IPS-20b (cell line): ENCODE results near the gene WFIKKN2.

ENCODE experiments used
- H3K27ac ChIP-seq: one replicate; pipeline ENCODE4 v1.5.1; 2013; ENCODE audit warnings: low read length
- H3K27me3 ChIP-seq: 2 replicates; pipeline ENCODE4 v1.6.1; 2013; ENCODE audit warnings: mild to moderate bottlenecking, low read length, inconsistent platforms; ENCODE audit not compliant: insufficient read depth
- H3K36me3 ChIP-seq: 2 replicates; pipeline ENCODE4 v1.6.1; 2013; ENCODE audit warnings: low read depth, mild to moderate bottlenecking, inconsistent platforms, low read length, moderate library complexity; ENCODE audit not compliant: insufficient read depth
- H3K4me1 ChIP-seq: 2 replicates; pipeline ENCODE4 v1.6.1; 2013; ENCODE audit warnings: mild to moderate bottlenecking, control low read depth, inconsistent platforms, low read length, moderate library complexity; ENCODE audit not compliant: insufficient read depth
- H3K4me3 ChIP-seq: 2 replicates; pipeline ENCODE4 v1.5.1; 2013; ENCODE audit warnings: mild to moderate bottlenecking, low read length, inconsistent platforms
- H3K9ac ChIP-seq: 2 replicates; pipeline ENCODE4 v1.6.1; 2013; ENCODE audit warnings: low read depth, mild to moderate bottlenecking, inconsistent platforms, low read length, moderate library complexity
- H3K9me3 ChIP-seq: 2 replicates; pipeline ENCODE4 v1.6.1; 2013; ENCODE audit warnings: mild to moderate bottlenecking, low read depth, low read length, inconsistent platforms; ENCODE audit not compliant: insufficient read depth

Gene WFIKKN2

GRCh38 chr17:50815400-50815799 is 20.0 kb upstream of the WFIKKN2 start:
- Histone ChIP-seq H3K27me3 (no peaks in the 10 kb centered on the region), H3K4me3 (no peak overlapping the region), H3K9ac (no peak overlapping the region), H3K9me3 (no peaks in the 10 kb centered on the region), H3K27ac (no peak overlapping the region), H3K36me3 (no peaks in the 10 kb centered on the region), H3K4me1 (no peaks in the 10 kb centered on the region)

GRCh38 chr17:50816271-50816670 is 19.1 kb upstream of the WFIKKN2 start:
- H3K36me3 ChIP-seq: no peaks in the 10 kb centered on the region
- no peak overlapping the region for H3K27ac ChIP-seq
- no peak overlapping the region for H3K4me3 ChIP-seq

DNA sequence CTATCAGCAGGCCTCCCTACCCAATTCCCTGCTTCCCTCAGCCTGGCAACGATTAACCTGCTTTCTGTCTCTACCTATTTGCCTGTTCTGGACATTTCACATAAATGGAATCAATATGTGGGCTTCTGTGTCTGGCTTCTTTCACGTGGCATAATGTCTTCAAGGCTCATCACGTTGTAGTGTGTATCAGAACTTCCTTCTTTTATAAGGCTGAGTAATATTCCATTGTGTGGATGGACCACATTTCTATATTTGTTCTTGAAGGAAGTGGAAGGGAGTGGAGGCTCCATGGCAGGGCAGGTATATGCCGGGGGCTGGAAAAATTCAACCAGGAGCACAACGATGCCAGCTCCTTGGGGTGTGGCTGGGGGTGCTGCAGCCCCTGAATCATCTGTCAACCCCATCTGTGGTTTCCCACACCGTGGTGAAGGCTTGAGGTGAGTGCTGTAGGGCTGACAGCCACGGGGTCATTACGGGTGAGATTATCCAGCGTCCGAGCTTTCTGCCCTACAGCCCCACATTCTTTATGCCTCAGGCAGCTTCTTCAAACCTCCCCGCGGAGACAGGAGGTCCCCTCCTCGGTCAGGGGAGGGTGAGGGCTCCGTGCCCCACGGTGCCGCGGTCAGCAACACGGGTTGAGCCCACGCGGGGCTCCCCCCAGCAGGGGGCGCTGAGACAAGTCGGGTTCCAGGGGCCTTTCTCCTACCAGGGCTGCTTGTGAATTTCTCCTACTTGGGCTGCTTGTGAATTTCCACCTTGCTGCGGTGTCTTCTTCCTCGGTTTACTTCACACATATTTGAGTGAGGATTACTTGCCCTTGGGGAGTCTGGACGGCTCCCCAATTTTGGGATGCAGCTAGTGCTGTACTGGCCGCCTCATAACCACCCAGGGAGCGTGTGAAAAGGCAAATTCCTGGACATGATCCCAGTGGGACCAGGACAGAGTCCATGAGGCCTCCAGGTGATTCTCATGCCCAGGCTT is 18.3 kb upstream of the WFIKKN2 start:
- Histone ChIP-seq H3K4me3 (no peak overlapping the region), H3K36me3 (no peaks in the 10 kb centered on the region), H3K27ac (no peak overlapping the region), H3K27me3 (no peaks in the 10 kb centered on the region), H3K9me3 (no peaks in the 10 kb centered on the region), H3K4me1 (no peaks in the 10 kb centered on the region), H3K9ac (no peak overlapping the region)

More at GRCh38 chr17:50816271-50816670, 19.1 kb upstream of the WFIKKN2 start:
- Histone ChIP-seq H3K9ac (no peak overlapping the region), H3K4me1 (no peaks in the 10 kb centered on the region), H3K27me3 (no peaks in the 10 kb centered on the region), H3K9me3 (no peaks in the 10 kb centered on the region)

DNA sequence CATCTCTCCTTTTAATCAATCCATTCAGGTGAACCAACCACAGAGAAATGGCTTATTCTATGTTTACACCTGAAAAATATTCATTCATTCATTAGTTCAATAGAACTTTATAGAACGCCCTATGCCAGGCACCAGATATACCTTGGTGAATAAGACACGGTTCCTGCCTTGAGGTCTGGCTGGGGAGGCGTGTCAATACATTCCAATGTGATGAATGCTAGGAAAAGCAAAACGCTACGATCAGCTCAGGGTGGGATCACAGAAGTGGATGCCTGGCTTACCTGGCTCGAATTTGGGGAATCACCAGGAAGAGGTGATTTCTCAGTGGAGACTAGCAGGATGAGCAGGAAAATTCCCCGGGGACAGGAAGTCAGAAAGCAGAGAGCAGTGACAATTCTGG is 17.5 kb upstream of the WFIKKN2 start:
- no peak overlapping the region for H3K4me3 ChIP-seq
- no peaks in the 10 kb centered on the region for H3K36me3 ChIP-seq
- no peaks in the 10 kb centered on the region for H3K9me3 ChIP-seq
- H3K9ac ChIP-seq: no peak overlapping the region
- H3K27ac ChIP-seq: no peak overlapping the region
- H3K4me1 ChIP-seq: no peaks in the 10 kb centered on the region
- H3K27me3 ChIP-seq: no peaks in the 10 kb centered on the region

GRCh38 chr17:50818261-50818660 is 17.1 kb upstream of the WFIKKN2 start:
- H3K36me3 ChIP-seq: no peaks in the 10 kb centered on the region
- no peak overlapping the region for H3K9ac ChIP-seq
- H3K27me3 ChIP-seq: no peaks in the 10 kb centered on the region
- H3K4me1 ChIP-seq: no peaks in the 10 kb centered on the region
- no peaks in the 10 kb centered on the region for H3K9me3 ChIP-seq
- H3K27ac ChIP-seq: no peak overlapping the region
- no peak overlapping the region for H3K4me3 ChIP-seq

DNA sequence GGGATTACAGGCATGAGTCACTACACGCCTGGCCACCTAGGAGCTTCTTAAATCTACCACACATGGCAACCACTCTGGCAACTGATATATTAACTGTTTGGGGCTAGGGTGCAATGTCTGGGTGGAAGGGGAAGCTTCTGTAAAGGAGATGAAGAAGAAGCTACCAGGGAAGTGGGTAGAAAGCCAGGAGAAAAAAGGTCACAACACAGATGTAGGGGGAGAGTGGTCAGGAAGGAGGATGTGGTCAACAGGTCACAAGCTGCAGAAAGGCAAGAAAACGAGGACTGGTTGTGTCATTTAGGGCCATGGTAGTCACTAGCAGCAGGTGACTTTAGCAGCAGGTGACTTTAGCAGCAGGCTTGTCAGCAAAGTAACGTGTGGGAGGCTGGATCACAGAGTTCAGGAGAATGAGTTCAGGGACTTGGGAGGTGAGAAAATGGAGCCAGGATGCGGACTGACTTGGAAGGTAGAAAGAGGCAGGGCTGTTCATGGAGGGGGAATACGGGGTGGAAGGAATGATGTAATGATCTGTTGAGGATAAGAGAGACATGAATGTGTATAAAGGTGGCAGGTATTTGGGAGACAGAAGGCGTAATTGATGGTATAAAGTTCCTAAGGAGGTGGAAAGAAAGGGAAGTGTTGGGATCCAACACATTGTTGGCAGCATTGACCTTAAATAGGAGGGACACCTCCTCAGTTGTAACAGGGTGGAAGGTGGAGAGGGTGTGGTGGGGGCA is 16.3 kb upstream of the WFIKKN2 start:
- Histone ChIP-seq H3K4me3 (no peak overlapping the region), H3K9ac (no peak overlapping the region), H3K27me3 (no peaks in the 10 kb centered on the region), H3K36me3 (no peaks in the 10 kb centered on the region), H3K9me3 (no peaks in the 10 kb centered on the region), H3K4me1 (no peaks in the 10 kb centered on the region), H3K27ac (no peak overlapping the region)

DNA sequence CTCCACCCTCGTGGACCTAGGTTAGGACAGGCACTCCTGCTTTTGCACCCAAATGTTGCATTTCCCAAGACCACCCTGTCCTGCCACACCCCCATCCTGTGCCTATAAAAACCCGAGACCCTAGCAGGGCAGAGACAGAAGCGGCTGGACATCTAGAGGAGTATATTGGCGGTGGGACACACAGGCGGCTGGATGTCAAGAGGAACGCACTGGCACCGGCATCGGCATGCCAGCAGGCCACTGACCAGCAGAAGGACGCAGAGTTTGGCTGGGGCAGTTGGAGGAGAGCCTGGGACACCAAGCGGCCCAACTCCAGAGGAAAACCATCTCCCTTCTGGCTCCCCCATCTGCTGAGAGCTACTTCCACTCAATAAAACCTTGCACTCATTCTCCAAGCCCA is 14.7 kb upstream of the WFIKKN2 start:
- Histone ChIP-seq H3K9me3 (no peaks in the 10 kb centered on the region), H3K36me3 (no peaks in the 10 kb centered on the region), H3K4me1 (no peaks in the 10 kb centered on the region), H3K4me3 (no peak overlapping the region), H3K9ac (no peak overlapping the region), H3K27ac (no peak overlapping the region), H3K27me3 (no peaks in the 10 kb centered on the region)

GRCh38 chr17:50822550-50822949 is 12.8 kb upstream of the WFIKKN2 start:
- Histone ChIP-seq H3K27ac (no peak overlapping the region), H3K9ac (no peak overlapping the region), H3K4me1 (no peaks in the 10 kb centered on the region), H3K27me3 (no peaks in the 10 kb centered on the region), H3K4me3 (no peak overlapping the region), H3K36me3 (no peaks in the 10 kb centered on the region), H3K9me3 (no peaks in the 10 kb centered on the region)

DNA sequence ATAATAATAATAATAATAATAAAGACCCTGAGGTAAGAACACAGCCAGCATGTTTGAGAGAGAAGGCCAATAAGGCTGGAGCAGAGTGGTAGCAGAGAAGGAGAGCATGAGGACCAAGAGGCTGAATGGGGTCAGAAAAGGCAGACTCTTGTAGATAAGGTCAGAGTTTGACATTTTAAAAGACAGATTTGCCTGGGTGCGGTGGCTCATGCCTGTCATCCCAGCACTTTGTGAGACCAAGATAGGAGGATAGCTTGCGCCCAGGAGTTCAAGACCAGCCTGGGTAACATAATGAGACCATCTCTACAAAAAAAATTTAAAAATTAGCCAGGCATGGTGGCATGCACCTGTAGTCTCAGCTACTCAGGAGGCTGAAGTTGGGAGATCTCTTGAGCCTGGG is 11.0 kb upstream of the WFIKKN2 start:
- Histone ChIP-seq H3K9me3 (no peaks in the 10 kb centered on the region), H3K4me3 (no peak overlapping the region), H3K4me1 (peaks cover 8% of the 10 kb centered on the region), H3K9ac (no peak overlapping the region), H3K27ac (no peak overlapping the region), H3K36me3 (no peaks in the 10 kb centered on the region), H3K27me3 (no peaks in the 10 kb centered on the region)

DNA sequence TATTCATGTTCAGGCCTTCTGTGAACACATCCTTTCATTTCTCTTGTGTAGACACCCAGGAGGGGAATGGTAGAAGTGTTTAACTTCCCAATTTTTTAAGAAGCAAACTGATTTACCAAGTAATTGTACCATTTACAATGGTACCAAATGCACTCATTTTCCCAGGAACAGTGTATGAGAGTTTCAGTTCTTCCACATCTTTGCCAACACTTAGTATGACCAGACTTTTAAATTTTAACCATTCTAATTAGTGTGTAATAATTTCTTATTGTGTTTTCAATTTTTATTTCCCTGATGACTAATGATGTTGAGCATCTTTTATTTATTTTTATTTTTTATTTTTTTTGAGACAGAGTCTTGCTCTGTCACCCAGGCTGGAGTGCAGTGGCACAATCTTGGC is 10.2 kb upstream of the WFIKKN2 start:
- peaks cover 11% of the 10 kb centered on the region for H3K4me1 ChIP-seq
- no peaks in the 10 kb centered on the region for H3K9me3 ChIP-seq
- no peak overlapping the region for H3K9ac ChIP-seq
- no peaks in the 10 kb centered on the region for H3K36me3 ChIP-seq
- no peaks in the 10 kb centered on the region for H3K27me3 ChIP-seq
- no peak overlapping the region for H3K27ac ChIP-seq
- H3K4me3 ChIP-seq: no peak overlapping the region

GRCh38 chr17:50828508-50829170 is 6.7 kb upstream of the WFIKKN2 start:
- H3K4me3 ChIP-seq: no peak overlapping the region
- no peaks in the 10 kb centered on the region for H3K9me3 ChIP-seq
- H3K27me3 ChIP-seq: no peaks in the 10 kb centered on the region
- H3K4me1 ChIP-seq: peaks cover 20% of the 10 kb centered on the region
- H3K27ac ChIP-seq: no peak overlapping the region
- H3K9ac ChIP-seq: peak overlapping the region; percentile 29; the same call in 1 of the 2 replicates
- H3K36me3 ChIP-seq: no peaks in the 10 kb centered on the region
